A549 (cell line): ENCODE measurements around the gene TRNAU1AP. TPM values are rescaled to one million over a fixed set of nuclear protein-coding genes. Genes with fewer than 3 reads are reported as not detected.

Experiments
- ATAC-seq, 2 experiments: fragments of 200-7000 bp in 1 of 2; fragments of >200 bp in 1 of 2; cut with Nextera tagmentation in 1 of 2; cut with Tn5 transposase in 1 of 2; 3 replicates each; pipeline versions ENCODE4 v1.8.0 to v1.9.1; 2018 to 2020; ENCODE audit warnings: mild to moderate bottlenecking in 1 of 2, moderate library complexity in 1 of 2
- CTCF ChIA-PET: fragments of 300-600 bp; sonication (Branson Sonifier 250); formaldehyde crosslinking; extraction: SDS; loops from one replicate; lab custom pipeline; 2021; ENCODE audit warnings: antibody characterized with exemption, inconsistent platforms; lab: Yijun Ruan, JAX
- POLR2A ChIA-PET: fragments of 350-600 bp; formaldehyde crosslinking; extraction: SDS; loops from one replicate; lab custom pipeline; 2021; ENCODE audit warnings: antibody characterized with exemption, inconsistent platforms; lab: Yijun Ruan, JAX
- DNase-seq, 2 experiments: peaks; one replicate each; pipeline versions ENCODE4 v3.0.0 to v3.0.0-alpha.2; 2011 to 2016; ENCODE audit warnings: low read depth in 1 of 2, low spot score in 1 of 2
- FAIRE-seq: peaks from 2 replicates; lab custom pipeline; 2011; peaks lifted over from hg19 to GRCh38; lab: Jason Lieb, UNC
- H3K27ac ChIP-seq, 2 experiments: fragments of >200 bp; sonication (Bioruptor Twin); formaldehyde crosslinking; 3 replicates each; pipeline ENCODE4 v1.5.1; 2016 to 2017
- H3K4me1 ChIP-seq: fragments of >200 bp; sonication (Bioruptor Twin); formaldehyde crosslinking; 3 replicates; pipeline ENCODE4 v1.6.1; 2016
- H3K4me2 ChIP-seq: fragments of >200 bp; sonication (Bioruptor Twin); formaldehyde crosslinking; 3 replicates; pipeline ENCODE4 v1.6.1; 2016
- H3K4me3 ChIP-seq: fragments of >200 bp; sonication (Bioruptor Twin); formaldehyde crosslinking; 3 replicates; pipeline ENCODE4 v1.5.1; 2016
- H3K9me3 ChIP-seq: fragments of >200 bp; sonication (Bioruptor Twin); formaldehyde crosslinking; 3 replicates; pipeline ENCODE4 v1.6.1; 2016
- BHLHE40 ChIP-seq: IDR thresholded peaks from 2 replicates; pipeline ENCODE4 v1.6.1; 2012; ENCODE audit warnings: low read depth, low read length, inconsistent platforms
- CBX2 ChIP-seq: fragments of 200-600 bp; sonication (generic); IDR thresholded peaks from 2 replicates; pipeline ENCODE4 v1.6.1; 2016; ENCODE audit warnings: low read depth, mild to moderate bottlenecking, borderline replicate concordance
- CBX8 ChIP-seq: fragments of 200-600 bp; sonication (generic); IDR thresholded peaks from 2 replicates; pipeline ENCODE4 v1.6.1; 2016
- CEBPB ChIP-seq, 2 experiments: fragments of >200 bp in 1 of 2; sonication (Bioruptor Twin) in 1 of 2; formaldehyde crosslinking in 1 of 2; IDR thresholded peaks; 2 replicates each; pipeline ENCODE4 v1.6.1; 2012 to 2016
- CHD2 ChIP-seq: fragments of 150-350 bp; IDR thresholded peaks from 2 replicates; pipeline ENCODE4 v1.6.1; 2014; ENCODE audit warnings: low read length; ENCODE audit not compliant: partially characterized antibody
- EHMT2 ChIP-seq: fragments of 200-600 bp; sonication (generic); IDR thresholded peaks from 2 replicates; pipeline ENCODE4 v1.6.1; 2016; ENCODE audit warnings: antibody characterized with exemption, low read depth, mild to moderate bottlenecking, moderate library complexity
- EP300 ChIP-seq, 2 experiments: fragments of >200 bp; sonication (Bioruptor Twin); formaldehyde crosslinking; IDR thresholded peaks; 2 replicates in 1 of 2; 3 replicates in 1 of 2; pipeline ENCODE4 v1.6.1; 2016 to 2017
- FOSB ChIP-seq: fragments of 250-450 bp; sonication (Bioruptor Pico); IDR thresholded peaks from 2 replicates; pipeline ENCODE4 v1.5.0; 2020; ENCODE audit warnings: mild to moderate bottlenecking, moderate library complexity
- FOXS1 ChIP-seq: fragments of 250-450 bp; sonication (Bioruptor Pico); IDR thresholded peaks from 2 replicates; pipeline ENCODE4 v1.5.0; 2020; ENCODE audit warnings: mild to moderate bottlenecking, moderate library complexity
- HDAC2 ChIP-seq: fragments of 200-600 bp; sonication (generic); IDR thresholded peaks from 2 replicates; pipeline ENCODE4 v1.6.1; 2016
- JUN ChIP-seq, 2 experiments: fragments of >200 bp; sonication (Bioruptor Twin); formaldehyde crosslinking; IDR thresholded peaks; 2 replicates in 1 of 2; 3 replicates in 1 of 2; pipeline ENCODE4 v1.6.1; 2016 to 2017
- KDM1A ChIP-seq: fragments of 200-600 bp; sonication (generic); IDR thresholded peaks from 2 replicates; pipeline ENCODE4 v1.6.1; 2016; ENCODE audit warnings: low read depth, mild to moderate bottlenecking
- KDM5A ChIP-seq: fragments of 200-600 bp; sonication (generic); IDR thresholded peaks from 2 replicates; pipeline ENCODE4 v1.6.1; 2016; ENCODE audit warnings: antibody characterized with exemption, mild to moderate bottlenecking
- MAZ ChIP-seq: fragments of 150-350 bp; IDR thresholded peaks from 2 replicates; pipeline ENCODE4 v1.6.1; 2014; ENCODE audit warnings: antibody characterized with exemption, low read depth, low read length, borderline replicate concordance
- NFE2L2 ChIP-seq: fragments of 150-350 bp; conservative IDR thresholded peaks from 2 replicates; pipeline ENCODE4 v1.6.1; 2014; ENCODE audit warnings: low read length
- NR3C1 ChIP-seq: fragments of >200 bp; sonication (Bioruptor Twin); formaldehyde crosslinking; IDR thresholded peaks from 3 replicates; pipeline ENCODE4 v1.6.1; 2017
- POLR2AphosphoS2 ChIP-seq: conservative IDR thresholded peaks from 2 replicates; pipeline ENCODE4 v1.6.1; 2012; ENCODE audit warnings: low read length, improper control_type of control experiment, inconsistent platforms
- RAD21 ChIP-seq, 2 experiments: fragments of >200 bp in 1 of 2; sonication (Bioruptor Twin) in 1 of 2; formaldehyde crosslinking in 1 of 2; IDR thresholded peaks in 1 of 2; conservative IDR thresholded peaks in 1 of 2; 2 replicates in 1 of 2; 3 replicates in 1 of 2; pipeline ENCODE4 v1.6.1; 2012 to 2018; ENCODE audit warnings: inconsistent platforms in 1 of 2
- ZNF302 ChIP-seq: fragments of 250-450 bp; sonication (Bioruptor Pico); IDR thresholded peaks from 2 replicates; pipeline ENCODE4 v1.9.0; 2021; ENCODE audit warnings: inconsistent platforms, mild to moderate bottlenecking, moderate library complexity
- ZSCAN20 ChIP-seq: fragments of 250-450 bp; sonication (Bioruptor Pico); IDR thresholded peaks from 2 replicates; pipeline ENCODE4 v1.8.0; 2022; ENCODE audit warnings: mild to moderate bottlenecking, moderate library complexity
- WGBS: methylation state at CpG from one replicate; pipeline ENCODE4 v1.1.6; 2017; ENCODE audit errors: missing lambda C conversion rate; 5-methylcytosine and 5-hydroxymethylcytosine counted together
- polyA plus RNA-seq, 4 experiments: library from polyadenylated mRNA; depleted of rRNA in 3 of 4; stranded (reverse); fragments of >200 nt; fragmentation: RNase III in 1 of 4; extraction: RNeasy Plus Mini Kit Qiagen cat#74134 plus additional on column Dnase treatment in 1 of 4; gene quantifications; 2 replicates in 3 of 4; 3 replicates in 1 of 4; pipeline ENCODE4 v1.2.3, GENCODE V29; 2011 to 2017
- TF ChIP-seq, protein P1 (sequence below): fragments of 250-450 bp; sonication (Bioruptor Pico); IDR thresholded peaks from 2 replicates; pipeline ENCODE4 v1.5.0; 2021; ENCODE audit warnings: mild to moderate bottlenecking, moderate library complexity, borderline replicate concordance
- TF ChIP-seq, protein P2 (sequence below): IDR thresholded peaks from 2 replicates; pipeline ENCODE4 v1.6.1; 2012; ENCODE audit warnings: low read depth, borderline replicate concordance
- TF ChIP-seq, protein P3 (sequence below): fragments of >200 bp; sonication (Bioruptor Twin); formaldehyde crosslinking; IDR thresholded peaks from 3 replicates; pipeline ENCODE4 v1.5.1; 2016
- TF ChIP-seq, protein P4 (sequence below): IDR thresholded peaks from 2 replicates; pipeline ENCODE4 v1.6.1; 2012
- TF ChIP-seq, protein P5 (sequence below): fragments of 150-350 bp; IDR thresholded peaks from 2 replicates; pipeline ENCODE4 v1.6.1; 2014; ENCODE audit warnings: low read depth, mild to moderate bottlenecking, low read length

Gene TRNAU1AP
- polyA plus RNA-seq, 2 of the 4 experiments (the other 2 are of a cell fraction) = 14.5 to 23.8 TPM

DNA sequence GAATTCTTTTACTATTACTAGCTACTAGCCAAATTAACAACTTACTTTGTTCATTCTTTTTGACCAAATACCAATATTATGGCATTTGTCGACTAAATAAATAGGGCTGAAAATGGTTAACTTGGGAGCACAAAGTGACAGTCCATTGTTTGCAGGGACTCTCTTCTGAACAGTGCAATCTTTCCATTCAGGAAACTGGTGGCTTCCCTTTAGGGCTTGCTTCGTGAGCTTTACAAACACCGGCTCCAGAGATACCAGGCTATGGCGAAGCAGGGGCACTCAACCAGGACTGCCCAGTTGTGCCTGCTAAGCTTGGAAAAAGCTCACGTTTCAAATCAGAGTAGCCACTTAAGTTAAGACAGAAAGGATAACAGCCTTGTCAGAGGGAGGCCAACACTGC lies 51.5 kb downstream of the TRNAU1AP start (continued):
- TF ChIP-seq, protein P1, sequence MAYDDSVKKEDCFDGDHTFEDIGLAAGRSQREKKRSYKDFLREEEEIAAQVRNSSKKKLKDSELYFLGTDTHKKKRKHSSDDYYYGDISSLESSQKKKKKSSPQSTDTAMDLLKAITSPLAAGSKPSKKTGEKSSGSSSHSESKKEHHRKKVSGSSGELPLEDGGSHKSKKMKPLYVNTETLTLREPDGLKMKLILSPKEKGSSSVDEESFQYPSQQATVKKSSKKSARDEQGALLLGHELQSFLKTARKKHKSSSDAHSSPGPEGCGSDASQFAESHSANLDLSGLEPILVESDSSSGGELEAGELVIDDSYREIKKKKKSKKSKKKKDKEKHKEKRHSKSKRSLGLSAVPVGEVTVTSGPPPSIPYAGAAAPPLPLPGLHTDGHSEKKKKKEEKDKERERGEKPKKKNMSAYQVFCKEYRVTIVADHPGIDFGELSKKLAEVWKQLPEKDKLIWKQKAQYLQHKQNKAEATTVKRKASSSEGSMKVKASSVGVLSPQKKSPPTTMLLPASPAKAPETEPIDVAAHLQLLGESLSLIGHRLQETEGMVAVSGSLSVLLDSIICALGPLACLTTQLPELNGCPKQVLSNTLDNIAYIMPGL (CRISPR knock-in tag) = no peak
- no peak for TF ChIP-seq CEBPB (IDR thresholded peaks at IDR 0.05)
- no peak for TF ChIP-seq POLR2AphosphoS2
- TF ChIP-seq CBX8 = no peak
- TF ChIP-seq, all 56 proteins: peak for 0

DNA sequence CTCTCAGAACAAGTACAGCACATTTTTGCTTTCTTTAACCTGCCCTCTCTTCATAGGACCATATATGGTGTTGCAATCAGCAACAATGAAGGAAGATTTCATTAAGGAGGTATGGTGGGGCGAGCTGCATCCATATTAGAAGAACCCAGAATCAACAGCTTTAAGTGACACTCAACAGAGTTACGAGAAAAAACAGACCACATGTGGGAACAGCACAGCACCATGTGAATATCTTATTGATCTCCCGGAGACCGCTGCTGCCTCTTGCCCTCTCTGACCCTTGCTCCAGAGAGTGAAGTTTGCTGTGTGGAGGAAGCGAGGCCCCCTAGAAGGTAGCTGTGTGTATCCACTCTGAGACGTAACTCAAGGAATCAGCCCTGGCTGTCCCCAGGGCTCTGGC lies 52.1 kb downstream of the TRNAU1AP start:
- Histone ChIP-seq H3K4me1 (peaks cover 16% of the 10 kb centered on the region), H3K9me3 (no peaks in the 10 kb centered on the region), H3K27ac (no peak overlapping the region), H3K4me2 (no peak overlapping the region), H3K4me3 (no peak overlapping the region)
- ChIA-PET POLR2A (no interaction called here), CTCF (interaction anchor here (0.6 to 5.6 kb wide), 6 partner anchors 10 to 245 kb away, joined by 3 to 48 read pairs (median 12); no protein-coding TSS in a partner anchor)
- WGBS = 93% methylated on average over 6 of the region's 6 CpGs
- TF ChIP-seq FOXS1 (CRISPR knock-in tag) = no peak
- no peak for TF ChIP-seq ZNF302 (CRISPR knock-in tag)
- TF ChIP-seq CHD2 = no peak
- TF ChIP-seq MAZ = no peak
- no peak for TF ChIP-seq CBX2
- TF ChIP-seq, protein P1 (CRISPR knock-in tag) = no peak
- TF ChIP-seq NFE2L2 = no peak
- no peak for TF ChIP-seq KDM1A
- no peak for TF ChIP-seq RAD21 (conservative IDR thresholded peaks at IDR 0.05 in 1 of 2, IDR thresholded peaks at IDR 0.05 in 1 of 2)
- FAIRE-seq = no peak
- DNase-seq = no peak
- no peak for ATAC-seq

DNA sequence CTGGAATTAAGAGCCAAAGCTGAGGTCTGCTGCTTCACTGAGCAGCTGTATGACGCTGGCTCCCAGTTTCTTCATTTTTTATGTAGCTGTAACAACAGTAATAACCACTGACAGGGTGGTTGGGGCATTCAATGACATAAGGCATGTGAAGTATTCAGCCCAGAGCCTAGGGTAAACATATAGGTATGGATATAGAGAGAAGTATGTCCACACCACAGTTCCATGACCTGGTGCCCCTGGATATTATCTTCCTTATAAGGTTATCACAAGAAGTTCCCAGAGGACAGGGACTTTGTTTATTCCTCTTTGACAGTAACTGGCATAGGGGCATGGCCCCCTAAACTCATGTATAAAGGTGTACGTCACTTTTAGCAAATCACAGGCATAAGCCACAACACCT lies 53.9 kb downstream of the TRNAU1AP start:
- Histone ChIP-seq H3K4me2 (no peak overlapping the region), H3K4me3 (no peak overlapping the region), H3K27ac (no peak overlapping the region), H3K4me1 (peaks cover 9% of the 10 kb centered on the region), H3K9me3 (no peaks in the 10 kb centered on the region)
- DNase-seq (no peak), ATAC-seq (no peak), FAIRE-seq (no peak)
- ChIA-PET CTCF (interaction anchor here (2.8 kb wide), 1 partner anchor 247 kb away, joined by 9 read pairs; no protein-coding TSS in a partner anchor), POLR2A (no interaction called here)
- TF ChIP-seq EHMT2 (no peak), NR3C1 (no peak), BHLHE40 (no peak), JUN (IDR thresholded peaks at IDR 0.05) (no peak), CHD2 (no peak), FOSB (CRISPR knock-in tag) (no peak), CBX2 (no peak), HDAC2 (no peak), EP300 (IDR thresholded peaks at IDR 0.05) (no peak), KDM5A (no peak), ZSCAN20 (no peak)
- TF ChIP-seq, protein P2, sequence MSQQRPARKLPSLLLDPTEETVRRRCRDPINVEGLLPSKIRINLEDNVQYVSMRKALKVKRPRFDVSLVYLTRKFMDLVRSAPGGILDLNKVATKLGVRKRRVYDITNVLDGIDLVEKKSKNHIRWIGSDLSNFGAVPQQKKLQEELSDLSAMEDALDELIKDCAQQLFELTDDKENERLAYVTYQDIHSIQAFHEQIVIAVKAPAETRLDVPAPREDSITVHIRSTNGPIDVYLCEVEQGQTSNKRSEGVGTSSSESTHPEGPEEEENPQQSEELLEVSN = no peak
- TF ChIP-seq, protein P3, sequence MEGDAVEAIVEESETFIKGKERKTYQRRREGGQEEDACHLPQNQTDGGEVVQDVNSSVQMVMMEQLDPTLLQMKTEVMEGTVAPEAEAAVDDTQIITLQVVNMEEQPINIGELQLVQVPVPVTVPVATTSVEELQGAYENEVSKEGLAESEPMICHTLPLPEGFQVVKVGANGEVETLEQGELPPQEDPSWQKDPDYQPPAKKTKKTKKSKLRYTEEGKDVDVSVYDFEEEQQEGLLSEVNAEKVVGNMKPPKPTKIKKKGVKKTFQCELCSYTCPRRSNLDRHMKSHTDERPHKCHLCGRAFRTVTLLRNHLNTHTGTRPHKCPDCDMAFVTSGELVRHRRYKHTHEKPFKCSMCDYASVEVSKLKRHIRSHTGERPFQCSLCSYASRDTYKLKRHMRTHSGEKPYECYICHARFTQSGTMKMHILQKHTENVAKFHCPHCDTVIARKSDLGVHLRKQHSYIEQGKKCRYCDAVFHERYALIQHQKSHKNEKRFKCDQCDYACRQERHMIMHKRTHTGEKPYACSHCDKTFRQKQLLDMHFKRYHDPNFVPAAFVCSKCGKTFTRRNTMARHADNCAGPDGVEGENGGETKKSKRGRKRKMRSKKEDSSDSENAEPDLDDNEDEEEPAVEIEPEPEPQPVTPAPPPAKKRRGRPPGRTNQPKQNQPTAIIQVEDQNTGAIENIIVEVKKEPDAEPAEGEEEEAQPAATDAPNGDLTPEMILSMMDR = no peak
- TF ChIP-seq, protein P4, sequence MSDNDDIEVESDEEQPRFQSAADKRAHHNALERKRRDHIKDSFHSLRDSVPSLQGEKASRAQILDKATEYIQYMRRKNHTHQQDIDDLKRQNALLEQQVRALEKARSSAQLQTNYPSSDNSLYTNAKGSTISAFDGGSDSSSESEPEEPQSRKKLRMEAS = no peak
- TF ChIP-seq, protein P5, sequence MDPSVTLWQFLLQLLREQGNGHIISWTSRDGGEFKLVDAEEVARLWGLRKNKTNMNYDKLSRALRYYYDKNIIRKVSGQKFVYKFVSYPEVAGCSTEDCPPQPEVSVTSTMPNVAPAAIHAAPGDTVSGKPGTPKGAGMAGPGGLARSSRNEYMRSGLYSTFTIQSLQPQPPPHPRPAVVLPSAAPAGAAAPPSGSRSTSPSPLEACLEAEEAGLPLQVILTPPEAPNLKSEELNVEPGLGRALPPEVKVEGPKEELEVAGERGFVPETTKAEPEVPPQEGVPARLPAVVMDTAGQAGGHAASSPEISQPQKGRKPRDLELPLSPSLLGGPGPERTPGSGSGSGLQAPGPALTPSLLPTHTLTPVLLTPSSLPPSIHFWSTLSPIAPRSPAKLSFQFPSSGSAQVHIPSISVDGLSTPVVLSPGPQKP = no peak
- 85% methylated on average over 2 of the region's 2 CpGs for WGBS
